Neural progenitor cell (in vitro differentiated cells): ENCODE data around the gene PTPRU.

Experiments
- CTCF ChIP-seq: fragments of 200-600 bp; sonication (generic); IDR thresholded peaks from 2 replicates; pipeline ENCODE4 v1.5.1; 2017; ENCODE audit warnings: antibody characterized with exemption, mild to moderate bottlenecking
- EZH2phosphoT487 ChIP-seq: fragments of 200-600 bp; sonication (generic); IDR thresholded peaks from 2 replicates; pipeline ENCODE4 v1.6.1; 2017; ENCODE audit warnings: antibody characterized with exemption

- TF ChIP-seq CTCF (no peak), EZH2phosphoT487 (no peak)
Observed at GRCh38 chr1:29364101-29364678, 127.9 kb downstream of the PTPRU start.
